GM21526 (cell line): ENCODE data around the gene HEXIM1.
"Not testable (repeated sequence)": the region's sequence is repeated elsewhere in the genome, so short reads cannot be mapped to it uniquely, and the experiment has no call there.

ENCODE experiments used
- ATAC-seq: cut with Tn5 transposase; IDR thresholded peaks from one replicate; pipeline ENCODE4 v1.9.1; 2021; ENCODE audit warnings: moderate library complexity; ENCODE audit not compliant: unreplicated experiment, low FRiP score

Gene HEXIM1

GRCh38 chr17:45112559-45113423, 35.5 kb upstream of the HEXIM1 start:
- ATAC-seq = no peak

GRCh38 chr17:45113424-45113754, 34.9 kb upstream of the HEXIM1 start:
- no peak for ATAC-seq

- no peak for ATAC-seq
Measured at GRCh38 chr17:45114117-45114932, 34.0 kb upstream of the HEXIM1 start.

- ATAC-seq = no peak
Measured at GRCh38 chr17:45115015-45115625, 33.2 kb upstream of the HEXIM1 start.

- ATAC-seq = no peak
Measured at GRCh38 chr17:45115871-45116270, 32.4 kb upstream of the HEXIM1 start.

GRCh38 chr17:45116434-45117016, 31.8 kb upstream of the HEXIM1 start:
- no peak for ATAC-seq

- no peak for ATAC-seq
Measured at GRCh38 chr17:45117334-45117733, 30.9 kb upstream of the HEXIM1 start.

GRCh38 chr17:45117848-45118646, 30.2 kb upstream of the HEXIM1 start:
- no peak for ATAC-seq

GRCh38 chr17:45118691-45119090, 29.6 kb upstream of the HEXIM1 start:
- ATAC-seq = no peak

- ATAC-seq = no peak
Measured at GRCh38 chr17:45119964-45120363, 28.3 kb upstream of the HEXIM1 start.

- no peak for ATAC-seq
Measured at GRCh38 chr17:45120558-45120957, 27.7 kb upstream of the HEXIM1 start.

GRCh38 chr17:45121055-45121454, 27.2 kb upstream of the HEXIM1 start:
- no peak for ATAC-seq

GRCh38 chr17:45123076-45123770, 25.1 kb upstream of the HEXIM1 start:
- no peak for ATAC-seq

- no peak for ATAC-seq
Measured at GRCh38 chr17:45123930-45124796, 24.1 kb upstream of the HEXIM1 start.

- ATAC-seq = not testable (repeated sequence)
Measured at GRCh38 chr17:45124797-45125122, 23.5 kb upstream of the HEXIM1 start.

GRCh38 chr17:45125509-45125908, 22.8 kb upstream of the HEXIM1 start:
- ATAC-seq = no peak

- no peak for ATAC-seq
Measured at GRCh38 chr17:45127207-45127547, 21.1 kb upstream of the HEXIM1 start.

- ATAC-seq = no peak
Measured at GRCh38 chr17:45127548-45128300, 20.6 kb upstream of the HEXIM1 start.
